ENCODE results near the gene DUSP10.

The DUSP10 gene

DNA sequence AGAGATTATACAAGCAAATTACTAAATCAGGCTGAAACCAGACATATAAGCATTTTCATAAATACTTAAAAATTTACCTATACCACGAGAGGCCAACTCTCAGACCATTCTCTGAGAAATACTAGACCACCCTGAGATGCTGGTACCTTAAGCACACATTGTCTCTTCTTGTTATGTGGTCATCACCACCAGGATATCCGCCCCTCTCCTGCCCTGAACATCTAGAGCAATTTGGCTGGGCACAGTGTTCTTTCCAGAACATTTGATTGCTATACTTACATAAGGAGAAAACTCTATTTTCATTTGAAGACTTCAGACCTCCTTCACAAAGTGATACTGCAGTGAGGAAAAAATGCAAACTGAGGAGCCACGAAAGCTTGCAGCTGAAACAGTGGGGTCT, 36.2 kb upstream of the DUSP10 start:
- H3K27me3 ChIP-seq (ENCODE audit: control insufficient read depth in 1 of 2, insufficient read depth in 2 of 2, low read length in 2 of 2), result no peaks in the 10 kb centered on the region

DNA sequence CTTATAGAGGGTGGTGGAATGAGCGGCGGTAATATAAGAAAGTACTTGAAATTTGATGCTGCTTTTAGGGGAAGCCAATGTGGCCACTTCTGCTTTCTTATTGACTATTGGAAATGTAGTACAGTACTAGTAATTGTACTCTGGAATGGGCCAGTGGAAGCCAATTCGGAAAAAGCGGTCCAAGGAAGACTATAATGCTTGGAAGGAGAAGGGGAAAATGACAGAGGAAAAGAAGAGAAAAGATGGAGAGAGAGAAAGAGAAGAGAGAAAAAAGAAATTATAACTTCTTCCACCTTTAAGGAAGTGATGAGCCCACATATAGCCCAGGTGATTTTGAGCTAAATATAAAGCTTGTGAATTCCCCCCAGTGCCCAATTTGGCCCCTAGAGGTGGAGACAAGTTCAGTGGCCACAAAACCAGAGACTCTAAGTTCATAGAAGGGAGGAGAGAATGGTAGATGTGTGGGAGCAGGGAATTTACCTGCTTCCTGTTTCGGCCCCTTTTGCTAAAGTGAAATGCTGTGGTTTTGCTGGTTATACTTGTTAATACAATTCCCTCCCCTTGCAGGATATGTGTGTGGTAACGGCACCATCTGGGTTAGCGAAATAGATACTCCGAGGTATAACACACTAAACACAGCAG, 35.7 kb upstream of the DUSP10 start:
- Histone ChIP-seq H3K9me3 (ENCODE audit: low read length) (no peaks in the 10 kb centered on the region), H3K36me3 (ENCODE audit: insufficient read depth, low read length) (no peaks in the 10 kb centered on the region), H3K27me3 (ENCODE audit: control insufficient read depth in 1 of 2, insufficient read depth in 2 of 2, low read length in 2 of 2) (no peaks in the 10 kb centered on the region), H3K4me1 (ENCODE audit: insufficient read depth, low read length) (peaks cover 4% of the 10 kb centered on the region), H3K4me3 (ENCODE audit: low read depth in 1 of 2, low read length in 2 of 2) (no peak overlapping the region), H3K9ac (ENCODE audit: low read length) (no peak overlapping the region), H3K27ac (ENCODE audit: low read depth, low read length) (no peak overlapping the region)

More for the DNA sequence above, 36.2 kb upstream of the DUSP10 start:
- Histone ChIP-seq H3K4me3 (ENCODE audit: low read depth in 1 of 2, low read length in 2 of 2) (no peak overlapping the region), H3K27ac (ENCODE audit: low read depth, low read length) (no peak overlapping the region), H3K9ac (ENCODE audit: low read length) (no peak overlapping the region), H3K9me3 (ENCODE audit: low read length) (no peaks in the 10 kb centered on the region), H3K36me3 (ENCODE audit: insufficient read depth, low read length) (no peaks in the 10 kb centered on the region), H3K4me1 (ENCODE audit: insufficient read depth, low read length) (peaks cover 4% of the 10 kb centered on the region)

- no peaks in the 10 kb centered on the region for H3K9me3 ChIP-seq (ENCODE audit: low read length)
- H3K4me1 ChIP-seq (ENCODE audit: insufficient read depth, low read length), result peaks cover 4% of the 10 kb centered on the region
- no peaks in the 10 kb centered on the region for H3K36me3 ChIP-seq (ENCODE audit: insufficient read depth, low read length)
- no peak overlapping the region for H3K4me3 ChIP-seq (ENCODE audit: low read depth in 1 of 2, low read length in 2 of 2)
- no peak overlapping the region for H3K9ac ChIP-seq (ENCODE audit: low read length)
- H3K27ac ChIP-seq (ENCODE audit: low read depth, low read length), result no peak overlapping the region
- no peaks in the 10 kb centered on the region for H3K27me3 ChIP-seq (ENCODE audit: control insufficient read depth in 1 of 2, insufficient read depth in 2 of 2, low read length in 2 of 2)
Measured at GRCh38 chr1:221776495-221777301, 34.8 kb upstream of the DUSP10 start.

DNA sequence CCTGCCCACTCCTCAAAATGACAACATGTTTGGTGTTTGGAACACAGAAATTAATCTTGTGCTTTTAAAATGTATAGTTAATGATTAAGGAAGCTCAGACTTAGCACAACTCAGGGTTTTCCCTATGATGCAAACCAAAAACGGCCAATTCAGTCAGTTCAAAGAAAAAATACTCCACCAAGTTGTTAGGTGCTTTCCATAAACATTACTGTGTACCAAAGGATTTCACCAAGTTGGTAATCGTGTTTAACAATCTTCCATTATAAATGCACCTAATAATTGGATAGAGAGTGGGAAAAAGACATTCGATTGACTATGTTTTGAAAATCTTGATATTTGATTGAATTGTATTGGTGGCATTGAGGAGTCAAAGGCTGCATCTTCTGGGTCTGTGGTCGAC, 33.3 kb upstream of the DUSP10 start:
- Histone ChIP-seq H3K36me3 (ENCODE audit: insufficient read depth, low read length) (no peaks in the 10 kb centered on the region), H3K4me1 (ENCODE audit: insufficient read depth, low read length) (peaks cover 4% of the 10 kb centered on the region), H3K27me3 (ENCODE audit: control insufficient read depth in 1 of 2, insufficient read depth in 2 of 2, low read length in 2 of 2) (no peaks in the 10 kb centered on the region), H3K27ac (ENCODE audit: low read depth, low read length) (no peak overlapping the region), H3K9me3 (ENCODE audit: low read length) (no peaks in the 10 kb centered on the region), H3K4me3 (ENCODE audit: low read depth in 1 of 2, low read length in 2 of 2) (no peak overlapping the region), H3K9ac (ENCODE audit: low read length) (no peak overlapping the region)

GRCh38 chr1:221774054-221774842, 32.4 kb upstream of the DUSP10 start:
- Histone ChIP-seq H3K4me1 (ENCODE audit: insufficient read depth, low read length) (peaks cover 4% of the 10 kb centered on the region), H3K27me3 (ENCODE audit: control insufficient read depth in 1 of 2, insufficient read depth in 2 of 2, low read length in 2 of 2) (no peaks in the 10 kb centered on the region), H3K27ac (ENCODE audit: low read depth, low read length) (no peak overlapping the region), H3K9ac (ENCODE audit: low read length) (no peak overlapping the region), H3K9me3 (ENCODE audit: low read length) (no peaks in the 10 kb centered on the region), H3K36me3 (ENCODE audit: insufficient read depth, low read length) (no peaks in the 10 kb centered on the region), H3K4me3 (ENCODE audit: low read depth in 1 of 2, low read length in 2 of 2) (no peak overlapping the region)

DNA sequence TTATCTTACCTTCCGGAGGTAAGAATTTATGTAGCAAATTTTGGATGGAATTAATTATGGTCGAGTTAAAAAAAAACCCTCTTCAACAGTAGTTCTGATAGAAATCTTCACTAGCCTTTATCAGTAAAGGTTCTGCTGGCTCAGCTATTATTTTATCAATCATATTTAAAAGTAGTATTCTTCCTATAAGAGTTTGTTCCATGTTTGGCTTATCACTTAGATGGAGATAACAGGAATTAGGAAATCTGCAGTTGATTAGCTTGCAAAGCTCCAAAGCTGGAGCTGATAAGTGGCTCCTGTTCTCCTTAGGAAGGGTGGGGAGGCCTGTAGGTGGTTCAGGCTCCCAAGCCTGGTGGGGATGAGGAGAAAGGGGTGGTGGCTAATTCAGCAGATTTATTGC, 31.5 kb upstream of the DUSP10 start:
- H3K4me3 ChIP-seq (ENCODE audit: low read depth in 1 of 2, low read length in 2 of 2), result no peak overlapping the region

DNA sequence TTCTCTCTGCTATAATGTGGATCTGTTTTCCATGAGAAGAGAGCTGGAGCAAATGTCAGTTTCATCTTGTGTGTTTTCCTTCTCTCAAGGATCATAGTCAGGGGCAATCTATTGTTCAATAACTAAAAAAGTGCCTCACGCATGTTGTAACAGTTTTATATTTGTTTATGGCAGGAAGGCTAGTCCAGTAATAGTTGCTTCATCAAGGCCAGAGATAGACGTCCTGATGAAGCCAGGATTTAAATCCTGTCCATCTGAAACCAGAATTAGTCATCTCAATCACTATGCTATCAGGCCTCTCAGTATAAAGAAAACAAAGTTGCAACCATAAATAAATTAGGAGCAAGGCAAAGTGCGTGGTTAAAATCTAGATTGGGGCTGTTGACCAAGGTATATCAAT, 30.2 kb upstream of the DUSP10 start:
- H3K4me3 ChIP-seq (ENCODE audit: low read depth in 1 of 2, low read length in 2 of 2), result no peak overlapping the region
- no peaks in the 10 kb centered on the region for H3K36me3 ChIP-seq (ENCODE audit: insufficient read depth, low read length)
- no peaks in the 10 kb centered on the region for H3K27me3 ChIP-seq (ENCODE audit: control insufficient read depth in 1 of 2, insufficient read depth in 2 of 2, low read length in 2 of 2)
- H3K9ac ChIP-seq (ENCODE audit: low read length), result no peak overlapping the region
- H3K4me1 ChIP-seq (ENCODE audit: insufficient read depth, low read length), result peaks cover 4% of the 10 kb centered on the region
- no peaks in the 10 kb centered on the region for H3K9me3 ChIP-seq (ENCODE audit: low read length)
- H3K27ac ChIP-seq (ENCODE audit: low read depth, low read length), result no peak overlapping the region

More for the DNA sequence above, 31.5 kb upstream of the DUSP10 start:
- H3K36me3 ChIP-seq (ENCODE audit: insufficient read depth, low read length), result no peaks in the 10 kb centered on the region
- H3K9ac ChIP-seq (ENCODE audit: low read length), result no peak overlapping the region
- no peak overlapping the region for H3K27ac ChIP-seq (ENCODE audit: low read depth, low read length)
- no peaks in the 10 kb centered on the region for H3K27me3 ChIP-seq (ENCODE audit: control insufficient read depth in 1 of 2, insufficient read depth in 2 of 2, low read length in 2 of 2)
- peaks cover 4% of the 10 kb centered on the region for H3K4me1 ChIP-seq (ENCODE audit: insufficient read depth, low read length)
- no peaks in the 10 kb centered on the region for H3K9me3 ChIP-seq (ENCODE audit: low read length)

DNA sequence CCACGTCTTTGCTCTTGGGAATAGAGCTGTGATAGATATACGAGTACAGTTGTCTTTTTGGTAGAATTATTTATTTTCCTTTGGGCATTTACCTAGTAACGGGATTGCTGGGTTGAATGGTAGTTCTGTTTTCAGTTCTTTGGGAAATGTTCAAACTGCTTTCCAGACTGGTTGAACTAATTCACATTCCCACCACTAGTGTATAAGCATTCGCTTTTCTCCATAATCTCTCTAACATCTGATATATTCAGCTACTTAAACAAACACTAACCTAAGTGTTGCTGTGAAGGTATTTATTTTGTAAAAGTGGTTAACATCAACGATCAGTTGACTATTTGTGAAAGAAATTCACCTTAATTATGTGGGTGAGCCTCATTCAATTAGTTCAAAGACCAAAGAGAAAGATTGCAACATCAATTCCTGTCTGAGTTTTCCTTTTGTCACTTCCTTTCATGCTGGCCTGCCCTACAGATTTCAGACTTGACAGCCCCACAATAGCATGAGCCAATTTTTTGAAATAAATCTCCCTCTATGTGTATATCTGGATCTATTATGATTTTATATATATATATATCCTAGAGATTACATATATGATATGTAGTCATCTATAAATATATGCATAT, 26.7 kb upstream of the DUSP10 start:
- Histone ChIP-seq H3K27ac (ENCODE audit: low read depth, low read length) (no peak overlapping the region), H3K9ac (ENCODE audit: low read length) (no peak overlapping the region), H3K36me3 (ENCODE audit: insufficient read depth, low read length) (no peaks in the 10 kb centered on the region), H3K4me1 (ENCODE audit: insufficient read depth, low read length) (no peaks in the 10 kb centered on the region), H3K9me3 (ENCODE audit: low read length) (no peaks in the 10 kb centered on the region), H3K4me3 (ENCODE audit: low read depth in 1 of 2, low read length in 2 of 2) (no peak overlapping the region), H3K27me3 (ENCODE audit: control insufficient read depth in 1 of 2, insufficient read depth in 2 of 2, low read length in 2 of 2) (no peaks in the 10 kb centered on the region)

DNA sequence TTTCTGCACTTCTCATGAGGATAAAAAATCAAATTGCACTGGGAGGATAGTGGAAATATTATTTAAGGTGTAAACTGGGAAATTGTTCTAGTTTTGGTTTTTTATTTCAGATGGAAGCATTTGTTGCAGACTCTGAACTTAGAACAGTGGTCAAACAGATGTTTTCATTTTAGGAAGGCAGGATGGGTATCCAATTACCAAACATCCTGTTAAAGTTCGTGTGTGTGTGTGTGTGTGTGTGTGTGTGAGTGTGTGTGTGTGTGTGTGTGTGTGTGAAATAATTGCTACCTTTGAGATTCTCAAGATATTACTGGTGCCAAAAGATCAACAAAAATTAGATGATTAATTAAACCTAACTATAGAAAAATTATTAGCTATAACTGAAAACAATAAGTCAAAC, 24.3 kb upstream of the DUSP10 start:
- H3K9ac ChIP-seq (ENCODE audit: low read length), result no peak overlapping the region
- no peak overlapping the region for H3K27ac ChIP-seq (ENCODE audit: low read depth, low read length)
- no peaks in the 10 kb centered on the region for H3K36me3 ChIP-seq (ENCODE audit: insufficient read depth, low read length)
- H3K9me3 ChIP-seq (ENCODE audit: low read length), result no peaks in the 10 kb centered on the region
- no peaks in the 10 kb centered on the region for H3K27me3 ChIP-seq (ENCODE audit: control insufficient read depth in 1 of 2, insufficient read depth in 2 of 2, low read length in 2 of 2)
- H3K4me3 ChIP-seq (ENCODE audit: low read depth in 1 of 2, low read length in 2 of 2), result no peak overlapping the region
- H3K4me1 ChIP-seq (ENCODE audit: insufficient read depth, low read length), result no peaks in the 10 kb centered on the region

GRCh38 chr1:221765527-221765926, 23.6 kb upstream of the DUSP10 start:
- H3K36me3 ChIP-seq (ENCODE audit: insufficient read depth, low read length), result no peaks in the 10 kb centered on the region
- no peak overlapping the region for H3K9ac ChIP-seq (ENCODE audit: low read length)

GRCh38 chr1:221762121-221762520, 20.2 kb upstream of the DUSP10 start:
- H3K27ac ChIP-seq (ENCODE audit: low read depth, low read length), result no peak overlapping the region
- H3K9me3 ChIP-seq (ENCODE audit: low read length), result no peaks in the 10 kb centered on the region
- no peak overlapping the region for H3K4me3 ChIP-seq (ENCODE audit: low read depth in 1 of 2, low read length in 2 of 2)
- H3K27me3 ChIP-seq (ENCODE audit: control insufficient read depth in 1 of 2, insufficient read depth in 2 of 2, low read length in 2 of 2), result no peaks in the 10 kb centered on the region
- no peaks in the 10 kb centered on the region for H3K4me1 ChIP-seq (ENCODE audit: insufficient read depth, low read length)
- H3K36me3 ChIP-seq (ENCODE audit: insufficient read depth, low read length), result no peaks in the 10 kb centered on the region
- H3K9ac ChIP-seq (ENCODE audit: low read length), result no peak overlapping the region

More at GRCh38 chr1:221765527-221765926, 23.6 kb upstream of the DUSP10 start:
- H3K4me1 ChIP-seq (ENCODE audit: insufficient read depth, low read length), result no peaks in the 10 kb centered on the region
- H3K27ac ChIP-seq (ENCODE audit: low read depth, low read length), result no peak overlapping the region
- no peaks in the 10 kb centered on the region for H3K9me3 ChIP-seq (ENCODE audit: low read length)
- H3K27me3 ChIP-seq (ENCODE audit: control insufficient read depth in 1 of 2, insufficient read depth in 2 of 2, low read length in 2 of 2), result no peaks in the 10 kb centered on the region
- no peak overlapping the region for H3K4me3 ChIP-seq (ENCODE audit: low read depth in 1 of 2, low read length in 2 of 2)
